Caki2 (cell line): ENCODE results near the gene NEURL1B. TPM values are rescaled to one million over a fixed set of nuclear protein-coding genes. Genes with fewer than 3 reads are reported as not detected.
"Not testable (repeated sequence)": the region's sequence is repeated elsewhere in the genome, so short reads cannot be mapped to it uniquely, and the experiment has no call there.

Source experiments
- DNase-seq: peaks from one replicate; pipeline ENCODE4 v3.0.0-alpha.2; 2015; ENCODE audit warnings: low read depth
- in situ Hi-C: cut with HindIII; loops from 2 replicates; pipeline ENCODE4 v1.10.0; 2016; ENCODE audit warnings: low sequenced_read_pairs, low pct_unique_long_range_greater_than_20kb, mixed read lengths
- total RNA-seq: library from RNA; depleted of rRNA; stranded (reverse); fragments of >200 nt; shearing (Covaris generic); gene quantifications from 2 replicates; pipeline ENCODE4 v1.2.3, GENCODE V29; 2014; ENCODE audit warnings: low replicate concordance

Gene NEURL1B
- total RNA-seq, 1 experiment from 2014 or later: 9.7 TPM

GRCh38 chr5:172664018-172664417 is 23.0 kb downstream of the NEURL1B start:
- DNase-seq: no peak
- in situ Hi-C loops: no loop called here

DNA sequence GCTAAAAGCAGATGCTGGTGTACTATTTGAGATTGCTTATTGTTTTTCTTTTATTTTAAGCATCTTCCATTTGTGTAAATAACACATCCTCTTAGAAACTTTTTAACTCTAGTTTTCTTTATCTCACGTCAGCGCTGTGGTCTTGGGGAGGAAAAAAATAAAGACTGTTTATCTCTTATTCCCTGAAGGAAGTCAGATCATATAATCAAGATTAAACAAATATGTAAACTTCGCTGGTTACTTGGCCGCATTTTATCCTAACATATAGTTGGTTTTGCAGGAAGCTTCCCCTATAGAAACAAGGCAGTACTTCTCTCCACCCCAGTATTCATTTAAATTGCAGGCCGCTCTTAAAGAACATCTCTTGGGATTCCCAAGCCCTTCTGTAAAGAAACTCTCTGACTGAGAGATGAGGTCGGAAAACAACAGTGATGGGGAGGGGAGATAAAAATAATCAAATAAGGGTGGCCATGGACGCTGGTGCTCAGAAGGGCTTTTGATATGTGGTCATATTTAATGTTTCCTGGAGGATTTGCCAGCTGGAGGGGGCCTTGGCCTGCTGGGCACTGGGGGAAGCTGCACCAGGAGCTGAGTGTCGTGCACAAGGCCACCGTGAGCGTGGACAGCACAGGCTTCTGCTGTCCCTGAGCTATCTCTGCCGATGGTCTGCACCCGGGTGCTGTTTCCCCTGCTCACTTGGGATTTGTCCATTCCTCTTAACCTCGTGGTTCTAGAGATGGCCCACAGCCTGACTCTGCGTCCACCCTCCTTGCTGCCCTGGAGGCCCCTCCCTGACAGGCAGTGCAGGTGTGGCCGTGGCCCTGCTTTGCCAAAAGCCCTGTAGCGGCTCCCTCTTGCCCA is 23.8 kb downstream of the NEURL1B start:
- no peak for DNase-seq
- in situ Hi-C loops: no loop called here

DNA sequence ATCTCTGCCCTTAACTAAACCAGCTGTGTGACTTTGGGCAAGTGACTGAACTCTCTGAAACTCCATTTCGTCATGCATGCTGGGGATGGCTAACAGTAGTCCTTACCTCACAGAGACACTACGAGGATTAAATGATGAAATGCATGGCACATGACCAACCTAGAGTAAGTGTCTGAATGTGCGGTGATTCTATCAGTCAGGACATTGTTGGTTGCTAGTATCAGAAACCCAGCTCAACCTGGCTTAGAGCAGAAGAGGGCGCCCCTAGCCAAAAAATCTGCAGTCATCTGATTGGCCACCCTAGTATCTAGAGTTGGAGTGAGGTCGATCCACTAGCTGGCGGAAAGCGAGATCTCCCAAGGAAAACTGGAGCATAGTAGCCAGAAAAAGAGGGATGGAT is 25.2 kb downstream of the NEURL1B start:
- in situ Hi-C loops: no loop called here
- no peak for DNase-seq

GRCh38 chr5:172667786-172668593 is 26.9 kb downstream of the NEURL1B start:
- no peak for DNase-seq
- in situ Hi-C loops: no loop called here

- DNase-seq: no peak
- in situ Hi-C loops: no loop called here
Observed at GRCh38 chr5:172668594-172669071, 27.6 kb downstream of the NEURL1B start.

- DNase-seq: no peak
- in situ Hi-C loops: no loop called here
Observed at GRCh38 chr5:172669386-172670004, 28.4 kb downstream of the NEURL1B start.

DNA sequence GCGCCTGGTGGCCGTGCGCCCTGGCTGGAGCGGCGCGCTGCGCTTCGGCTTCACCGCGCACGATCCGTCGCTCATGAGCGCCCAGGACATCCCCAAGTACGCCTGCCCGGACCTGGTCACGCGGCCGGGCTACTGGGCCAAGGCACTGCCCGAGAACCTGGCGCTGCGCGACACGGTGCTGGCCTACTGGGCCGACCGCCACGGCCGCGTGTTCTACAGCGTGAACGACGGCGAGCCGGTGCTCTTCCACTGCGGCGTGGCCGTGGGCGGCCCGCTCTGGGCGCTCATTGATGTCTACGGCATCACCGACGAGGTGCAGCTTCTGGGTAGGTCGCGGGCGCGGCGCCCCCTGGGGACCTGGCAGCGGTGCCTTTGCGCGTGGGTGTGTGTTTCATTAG is 28.9 kb downstream of the NEURL1B start:
- DNase-seq: no peak
- in situ Hi-C loops: no loop called here

DNA sequence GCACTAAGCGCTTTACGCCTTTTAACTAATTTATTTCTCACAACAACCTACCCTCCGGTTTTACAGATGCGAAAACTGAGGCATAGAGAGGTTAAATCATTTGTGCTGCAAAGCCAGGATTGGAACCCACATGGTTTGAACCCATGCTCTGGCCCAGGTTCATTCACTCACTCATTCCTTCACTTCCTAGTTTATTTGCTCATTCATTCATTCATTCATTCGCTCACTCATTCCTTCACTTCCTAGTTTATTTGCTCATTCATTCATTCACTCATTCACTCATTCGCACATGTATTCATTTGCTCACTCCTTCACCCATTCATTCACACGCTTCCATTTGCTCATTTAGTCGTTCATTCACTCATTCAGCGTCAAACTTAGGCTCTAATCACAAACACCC is 29.4 kb downstream of the NEURL1B start:
- in situ Hi-C loops: no loop called here
- DNase-seq: no peak

- in situ Hi-C loops: no loop called here
- no peak for DNase-seq
Observed at GRCh38 chr5:172671091-172671490, 30.0 kb downstream of the NEURL1B start.

- no peak for DNase-seq
- in situ Hi-C loops: no loop called here
Observed at GRCh38 chr5:172672681-172673080, 31.6 kb downstream of the NEURL1B start.

DNA sequence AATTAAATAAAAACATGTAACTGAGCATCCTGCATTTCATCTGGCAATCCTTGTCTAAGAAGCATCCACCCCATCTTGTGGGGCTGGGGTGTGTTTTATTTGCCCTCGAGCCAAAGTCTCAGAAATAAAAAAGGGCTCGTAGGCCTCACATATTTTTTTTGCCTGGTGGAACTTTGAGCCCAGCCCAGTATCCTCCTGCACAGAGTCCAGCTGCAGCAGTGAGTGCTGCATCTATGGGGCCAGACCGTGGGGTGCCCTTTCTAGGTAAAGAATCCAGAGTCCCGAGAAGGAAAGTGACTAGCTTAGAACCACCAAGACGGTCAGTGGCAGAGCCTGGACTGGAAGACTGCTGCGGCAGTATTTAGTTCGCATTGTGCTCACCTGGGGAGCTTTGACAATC is 33.1 kb downstream of the NEURL1B start:
- in situ Hi-C loops: no loop called here
- no peak for DNase-seq

DNA sequence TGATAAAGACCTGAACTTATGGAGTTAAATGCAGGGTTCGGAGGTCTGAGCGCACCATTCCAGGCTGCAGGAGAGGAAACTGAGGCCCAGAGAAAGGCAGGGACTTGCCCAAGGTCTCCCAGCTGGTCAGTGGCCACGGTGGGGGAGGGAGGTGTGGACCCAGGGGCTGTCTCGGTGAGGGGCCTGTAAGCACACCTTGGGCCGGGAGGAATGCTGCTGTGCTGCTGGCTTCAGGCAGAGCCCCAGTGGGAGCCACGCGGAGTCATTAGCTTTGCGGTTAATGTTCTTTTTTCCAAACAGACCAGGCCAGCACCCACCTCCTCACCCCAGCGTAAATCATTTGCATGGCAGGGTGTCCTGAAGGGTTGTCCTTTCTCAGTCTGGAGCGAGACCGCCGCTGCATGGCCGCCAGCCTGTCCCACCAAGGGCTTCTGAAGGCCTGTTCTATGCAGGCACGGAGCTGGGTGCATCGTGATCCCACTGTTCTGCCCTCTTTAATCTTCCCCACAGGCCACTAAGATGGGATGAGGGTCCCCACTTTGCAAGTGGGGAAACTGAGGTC is 35.9 kb downstream of the NEURL1B start:
- DNase-seq: no peak
- in situ Hi-C loops: no loop called here

GRCh38 chr5:172678362-172678874 is 37.4 kb downstream of the NEURL1B start:
- DNase-seq, in situ Hi-C loops: not testable (repeated sequence)

DNA sequence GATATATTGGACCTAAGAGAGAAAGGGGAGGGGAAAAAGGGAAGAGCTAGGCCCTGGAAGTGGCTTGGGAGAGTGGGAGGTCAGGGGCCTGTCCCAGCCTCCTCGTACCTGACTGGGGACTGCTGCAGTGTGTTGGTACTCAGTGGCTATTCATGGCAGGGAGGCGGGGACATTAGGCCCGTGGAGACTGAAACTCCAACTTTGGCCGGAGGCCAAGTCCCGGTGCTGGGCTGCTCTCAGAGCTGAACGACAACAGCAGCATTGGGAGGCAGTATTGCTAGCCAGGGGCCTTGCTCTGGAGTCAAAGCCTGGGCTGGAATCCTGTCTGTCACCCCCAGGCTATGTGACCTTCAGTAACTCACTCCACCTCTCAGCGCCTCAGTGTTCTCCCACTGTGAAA is 37.8 kb downstream of the NEURL1B start:
- in situ Hi-C loops: no loop called here
- DNase-seq: no peak

DNA sequence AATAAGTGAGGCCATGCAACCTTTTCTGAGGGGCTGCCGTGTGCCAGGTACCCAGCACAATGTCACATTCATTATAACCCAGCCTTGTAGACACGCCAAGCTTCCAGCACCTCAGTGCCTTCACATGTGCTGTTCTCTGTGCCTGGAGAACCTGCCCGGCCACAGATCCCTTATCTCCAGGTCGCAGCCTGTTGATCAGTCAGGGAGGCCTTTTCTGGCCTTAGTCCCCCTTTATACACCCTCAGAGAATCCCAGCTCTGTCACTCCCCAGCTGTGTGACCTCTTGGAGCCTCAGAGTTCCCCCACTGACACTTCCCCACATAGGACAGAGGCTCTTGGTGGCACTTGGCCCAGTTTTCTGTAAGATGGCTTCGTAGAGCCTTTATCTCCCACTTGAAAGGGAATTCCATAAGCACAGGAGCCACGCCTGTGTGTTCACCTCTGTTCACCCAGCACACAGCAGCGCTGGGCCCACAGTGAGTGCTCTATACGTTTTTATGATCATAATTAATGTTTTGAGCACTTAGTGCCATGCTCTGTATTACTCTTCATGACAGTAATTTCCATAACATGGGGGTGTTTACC is 38.7 kb downstream of the NEURL1B start:
- DNase-seq: no peak
- in situ Hi-C loops: no loop called here

DNA sequence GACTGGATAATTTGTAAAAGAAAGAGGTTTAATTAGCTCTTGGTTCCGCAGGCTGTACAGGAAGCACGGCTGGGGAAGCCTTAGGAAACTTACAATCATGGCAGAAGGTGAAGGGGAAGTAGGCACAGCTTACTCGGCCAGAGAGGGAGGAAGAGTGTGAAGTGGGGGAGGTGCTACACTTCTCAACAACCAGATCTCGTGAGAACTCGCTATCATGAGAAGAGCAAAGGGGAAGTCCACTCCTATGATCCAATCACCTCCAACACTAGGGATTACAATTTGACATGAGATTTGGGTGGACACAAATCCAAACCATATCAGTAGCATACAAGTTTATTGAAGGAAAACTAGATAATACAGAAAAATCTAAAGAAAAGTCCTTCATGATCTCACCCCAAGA is 39.9 kb downstream of the NEURL1B start:
- no peak for DNase-seq
- in situ Hi-C loops: no loop called here

- no peak for DNase-seq
- in situ Hi-C loops: no loop called here
Observed at GRCh38 chr5:172681421-172681820, 40.4 kb downstream of the NEURL1B start.

GRCh38 chr5:172683264-172683644 is 42.2 kb downstream of the NEURL1B start:
- in situ Hi-C loops: no loop called here
- DNase-seq: no peak
